ENCODE results near the gene ATRX. TPM values are rescaled to one million over a fixed set of nuclear protein-coding genes. Genes with fewer than 3 reads are reported as not detected.

The ATRX gene
- total RNA-seq, 1 experiment from 2014 or later = 61.3 TPM

DNA sequence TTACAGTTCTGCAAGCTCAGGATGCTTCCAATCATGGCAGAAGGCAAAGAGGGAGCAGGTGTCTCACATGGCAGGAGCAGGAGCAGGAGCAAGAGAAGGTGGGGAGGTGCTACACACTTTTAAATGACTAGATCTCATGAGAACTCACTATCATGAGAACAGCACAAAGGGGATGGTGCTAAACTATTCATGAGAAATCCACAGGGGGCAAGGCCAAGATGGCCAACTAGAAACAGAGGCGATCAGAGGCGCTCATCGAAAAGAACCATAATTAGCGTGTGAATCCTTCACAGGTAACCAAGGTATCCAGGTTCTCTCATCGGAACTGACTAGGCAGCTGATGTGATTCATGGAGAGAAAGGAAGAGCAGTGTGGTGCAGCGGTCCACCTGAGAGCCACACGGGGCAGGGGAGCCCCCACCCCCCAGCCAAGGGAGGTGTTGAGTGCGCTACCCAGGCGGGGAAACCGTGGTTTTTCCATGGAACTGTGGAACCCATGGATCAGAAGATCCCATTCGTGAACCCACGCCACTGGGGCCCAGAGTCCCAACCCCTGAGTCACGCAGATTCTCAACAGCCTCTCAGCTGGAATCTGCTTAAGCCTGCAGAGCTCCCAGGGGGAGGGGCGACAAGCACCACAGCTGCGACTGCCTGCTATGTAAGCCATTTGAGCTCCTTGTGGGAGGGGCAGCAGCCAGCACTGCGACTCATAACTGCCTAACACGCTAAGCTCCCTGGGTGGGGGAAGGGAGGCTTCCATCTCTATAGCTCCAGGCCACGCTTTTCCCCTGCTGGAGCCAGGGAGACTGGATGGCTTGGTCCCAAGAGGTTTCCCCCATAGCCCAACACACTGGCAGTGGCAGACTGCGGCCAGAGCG is 292.1 kb downstream of the ATRX start:
- ChIA-PET CTCF (no interaction called here), RAD21 (ENCODE audit: low non-redundant PET in 1 of 2, low total read pairs in 2 of 2, uncharacterized antibody in 2 of 2, unreplicated experiment in 2 of 2) (no interaction called here), POLR2A (no interaction called here)
- DNase-seq (ENCODE audit: low read depth, low spot score) = no peak
- H3K27me3 ChIP-seq (ENCODE audit: insufficient read depth, low read length) = no peaks in the 10 kb centered on the region
- H3K9ac ChIP-seq (ENCODE audit: low read length) = no peak overlapping the region
- no peaks in the 10 kb centered on the region for H3K79me2 ChIP-seq (ENCODE audit: insufficient read depth, low read length)
- no peaks in the 10 kb centered on the region for H3K9me2 ChIP-seq (ENCODE audit: insufficient read depth)
- no peak overlapping the region for H3K4me3 ChIP-seq (replicated peaks in 1 of 2; ENCODE audit: low read depth in 1 of 2, low read length in 2 of 2)
- H3K9me3 ChIP-seq (ENCODE audit: control insufficient read depth in 1 of 2, insufficient read depth in 1 of 2, low read depth in 1 of 2, low read length in 2 of 2) = no peaks in the 10 kb centered on the region
- H4K20me1 ChIP-seq (ENCODE audit: insufficient read depth) = no peaks in the 10 kb centered on the region
- BruUV-seq (replicated peaks) = no TSS peak
- H3K27ac ChIP-seq (ENCODE audit: low read depth, low read length) = no peak overlapping the region
- intact Hi-C loops (cut with micrococcal nuclease) = no loop called here
- no peak overlapping the region for H2AFZ ChIP-seq (ENCODE audit: low read depth, low read length, poor library complexity, severe bottlenecking)
- 0 out of 2 replicates have a peak, but pooled peaks have one; percentile 36 for ATAC-seq
- H3K4me1 ChIP-seq (ENCODE audit: control insufficient read depth in 1 of 2, insufficient read depth in 2 of 2, low read length in 2 of 2) = no peaks in the 10 kb centered on the region
- no peak overlapping the region for H3K4me2 ChIP-seq (ENCODE audit: low read length)
- H3K36me3 ChIP-seq (ENCODE audit: control insufficient read depth in 1 of 2, insufficient read depth in 2 of 2, low read length in 2 of 2) = no peaks in the 10 kb centered on the region
- TF ChIP-seq YY1 (IDR thresholded peaks at IDR 0.05; ENCODE audit: extremely low read depth, insufficient replicate concordance, low read depth, low read length) (no peak), MAX (IDR thresholded peaks at IDR 0.05) (no peak), POLR2A (IDR thresholded peaks at IDR 0.05; ENCODE audit: borderline replicate concordance, extremely low read depth, insufficient read depth, insufficient read length) (no peak), SIN3A (IDR thresholded peaks at IDR 0.05; ENCODE audit: low read depth) (no peak), EZH2 (IDR thresholded peaks at IDR 0.05) (no peak), CEBPB (IDR thresholded peaks at IDR 0.05; ENCODE audit: low read depth) (no peak), FOSL1 (IDR thresholded peaks at IDR 0.05; ENCODE audit: low read depth) (no peak), TCF7L2 (IDR thresholded peaks at IDR 0.05; ENCODE audit: borderline replicate concordance, extremely low read depth, insufficient read depth, insufficient read length) (no peak), JUND (IDR thresholded peaks at IDR 0.05) (no peak), CBX3 (IDR thresholded peaks at IDR 0.05; ENCODE audit: low read depth) (no peak), RAD21 (IDR thresholded peaks at IDR 0.05; ENCODE audit: low read depth) (no peak), ZNF274 (IDR thresholded peaks at IDR 0.05; ENCODE audit: low read depth, low read length) (no peak), ZFX (IDR thresholded peaks at IDR 0.05) (no peak)
- TF ChIP-seq, protein P1, sequence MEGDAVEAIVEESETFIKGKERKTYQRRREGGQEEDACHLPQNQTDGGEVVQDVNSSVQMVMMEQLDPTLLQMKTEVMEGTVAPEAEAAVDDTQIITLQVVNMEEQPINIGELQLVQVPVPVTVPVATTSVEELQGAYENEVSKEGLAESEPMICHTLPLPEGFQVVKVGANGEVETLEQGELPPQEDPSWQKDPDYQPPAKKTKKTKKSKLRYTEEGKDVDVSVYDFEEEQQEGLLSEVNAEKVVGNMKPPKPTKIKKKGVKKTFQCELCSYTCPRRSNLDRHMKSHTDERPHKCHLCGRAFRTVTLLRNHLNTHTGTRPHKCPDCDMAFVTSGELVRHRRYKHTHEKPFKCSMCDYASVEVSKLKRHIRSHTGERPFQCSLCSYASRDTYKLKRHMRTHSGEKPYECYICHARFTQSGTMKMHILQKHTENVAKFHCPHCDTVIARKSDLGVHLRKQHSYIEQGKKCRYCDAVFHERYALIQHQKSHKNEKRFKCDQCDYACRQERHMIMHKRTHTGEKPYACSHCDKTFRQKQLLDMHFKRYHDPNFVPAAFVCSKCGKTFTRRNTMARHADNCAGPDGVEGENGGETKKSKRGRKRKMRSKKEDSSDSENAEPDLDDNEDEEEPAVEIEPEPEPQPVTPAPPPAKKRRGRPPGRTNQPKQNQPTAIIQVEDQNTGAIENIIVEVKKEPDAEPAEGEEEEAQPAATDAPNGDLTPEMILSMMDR (IDR thresholded peaks at IDR 0.05 in 2 of 3, conservative IDR thresholded peaks at IDR 0.05 in 1 of 3; ENCODE audit: borderline replicate concordance in 1 of 3, insufficient read depth in 1 of 3, low read depth in 2 of 3, low read length in 2 of 3) = no peak
